ENCODE data around the gene TENM3.

DNA sequence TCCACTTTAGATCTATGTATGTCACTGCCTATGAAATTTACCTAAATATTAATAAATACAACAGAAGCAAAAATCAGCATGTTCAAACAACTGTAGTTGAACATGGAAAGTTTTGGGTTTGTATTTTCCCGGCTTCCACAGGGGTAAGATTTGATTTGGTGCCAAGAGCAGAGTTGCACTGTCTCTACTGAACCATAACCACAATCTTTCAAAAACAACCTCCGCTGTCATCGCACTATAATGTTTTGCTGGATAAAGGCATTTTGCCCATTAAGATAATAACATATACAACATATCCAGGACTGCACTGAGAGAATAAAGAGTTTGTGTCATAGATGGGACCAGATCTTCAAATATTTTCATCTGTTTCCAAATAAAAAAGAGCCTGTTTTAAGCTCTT, 94.9 kb downstream of the TENM3 start:
- TF ChIP-seq POLR2A (IDR thresholded peaks at IDR 0.05), result no peak
- no peak for TF ChIP-seq CTCF (IDR thresholded peaks at IDR 0.05)

All from adrenal gland (tissue), 5 donors.